Subcutaneous adipose tissue (tissue), 4 donors: Measurements from ENCODE around the gene DARS2. TPM values are rescaled to one million over a fixed set of nuclear protein-coding genes. Genes with fewer than 3 reads are reported as not detected.

Experiments
- CTCF ChIP-seq: fragments of 450-650 bp; IDR thresholded peaks from one replicate; pipeline ENCODE4 v1.5.1; 2016; ENCODE audit warnings: low read depth, mild to moderate bottlenecking, control low read depth, antibody characterized with exemption, moderate library complexity
- total RNA-seq, 4 donors: library from RNA; depleted of rRNA; stranded (reverse); fragments of >200 nt; gene quantifications; one replicate each; pipeline ENCODE4 v1.1.0, GENCODE V29; 2016

The DARS2 gene
- total RNA-seq, 4 donors from 2014 or later = 13.3 to 21.4 (median 15.6) TPM

- TF ChIP-seq CTCF = no peak
These were observed 39.0 kb downstream of the DARS2 start for GRCh38 chr1:173863224-173864161.

GRCh38 chr1:173864179-173864867 lies 39.9 kb downstream of the DARS2 start:
- no peak for TF ChIP-seq CTCF

GRCh38 chr1:173865468-173866164 lies 41.1 kb downstream of the DARS2 start:
- no peak for TF ChIP-seq CTCF

- no peak for TF ChIP-seq CTCF
These were observed 42.1 kb downstream of the DARS2 start for GRCh38 chr1:173866413-173867115.

- TF ChIP-seq CTCF = no peak
These were observed 42.8 kb downstream of the DARS2 start for GRCh38 chr1:173867141-173867752.

GRCh38 chr1:173867753-173868265 lies 43.3 kb downstream of the DARS2 start, which contains the start of gene GAS5:
Gene GAS5 (minus strand): TSS chr1:173867989.
- TF ChIP-seq CTCF = no peak
